ENCODE measurements around the gene TMEM181. TPM values are rescaled to one million over a fixed set of nuclear protein-coding genes. Genes with fewer than 3 reads are reported as not detected.
A peak's percentile ranks its signal among the peaks of the same experiment; 100 is the strongest.

The TMEM181 gene
- polyA plus RNA-seq, 1 donor = 38.5 TPM

GRCh38 chr6:158639056-158639455 lies 79.2 kb downstream of the TMEM181 start:
- H3K36me3 ChIP-seq (ENCODE audit: control insufficient read depth, insufficient read depth, low read length) = peaks cover 25% of the 10 kb centered on the region
- peaks cover 12% of the 10 kb centered on the region for H3K4me1 ChIP-seq (ENCODE audit: control insufficient read depth, insufficient read depth, low read length)
- no peaks in the 10 kb centered on the region for H3K9me3 ChIP-seq (ENCODE audit: control insufficient read depth, low read depth, low read length)
- DNase-seq = no peak
- no peaks in the 10 kb centered on the region for H3K27me3 ChIP-seq (ENCODE audit: control insufficient read depth, insufficient read depth, low read length)
- no CpG with 5 or more reads among the region's 5 CpGs for WGBS (ENCODE audit: insufficient coverage, low lambda C conversion rate)
- H3K27ac ChIP-seq (ENCODE audit: low read length) = no peak overlapping the region
- H3K4me3 ChIP-seq (ENCODE audit: low read length) = no peak overlapping the region

DNA sequence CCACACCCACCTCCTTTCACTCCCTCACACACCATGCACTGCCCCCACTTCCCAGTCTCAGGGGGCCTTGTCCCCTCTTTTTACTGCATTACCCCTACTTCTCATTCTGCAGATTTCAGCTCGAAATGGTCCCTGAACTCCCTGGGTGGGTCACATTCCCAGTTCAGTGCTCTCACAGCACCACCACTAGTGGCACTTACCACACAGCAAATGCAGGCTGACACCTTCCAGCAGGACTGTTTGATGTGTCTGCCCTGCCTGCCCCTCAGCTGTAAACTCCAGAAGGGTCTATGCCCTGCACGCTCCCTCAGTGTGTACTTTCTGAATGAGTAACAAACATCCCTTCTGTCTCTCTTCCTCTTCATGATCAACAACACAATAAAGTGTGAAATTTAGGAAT lies 80.6 kb downstream of the TMEM181 start:
- no peak for DNase-seq
- Histone ChIP-seq H3K27ac (ENCODE audit: low read length) (no peak overlapping the region), H3K36me3 (ENCODE audit: control insufficient read depth, insufficient read depth, low read length) (peaks cover 18% of the 10 kb centered on the region), H3K27me3 (ENCODE audit: control insufficient read depth, insufficient read depth, low read length) (no peaks in the 10 kb centered on the region), H3K4me1 (ENCODE audit: control insufficient read depth, insufficient read depth, low read length) (peaks cover 12% of the 10 kb centered on the region), H3K4me3 (ENCODE audit: low read length) (no peak overlapping the region), H3K9me3 (ENCODE audit: control insufficient read depth, low read depth, low read length) (no peaks in the 10 kb centered on the region)
- 40% methylated on average over 1 of the region's 2 CpGs for WGBS (ENCODE audit: insufficient coverage, low lambda C conversion rate)

DNA sequence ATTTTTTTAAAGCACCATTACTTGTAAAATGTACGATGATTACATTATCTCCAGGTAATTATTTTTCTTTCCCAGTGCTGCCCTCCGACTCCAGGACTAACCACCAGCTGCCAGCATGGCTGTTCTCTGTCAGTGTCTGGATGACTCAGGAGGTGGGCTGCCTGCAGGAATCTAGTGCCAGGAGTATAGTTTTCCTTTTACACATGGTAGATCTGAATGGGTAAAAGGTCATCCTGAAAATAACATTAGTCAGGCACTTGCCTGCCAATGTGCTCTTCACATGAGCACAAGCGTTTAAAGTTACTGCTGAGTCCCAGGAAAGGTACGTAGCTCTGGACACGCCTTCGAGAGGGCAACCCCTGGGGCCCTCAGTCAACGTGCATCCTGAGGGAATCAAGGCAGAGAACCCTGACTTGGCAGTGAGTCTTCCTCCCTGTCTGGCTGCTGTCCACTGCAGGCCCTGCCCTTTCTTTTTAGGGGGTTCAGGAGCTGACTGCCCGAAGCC lies 82.3 kb downstream of the TMEM181 start:
- Histone ChIP-seq H3K27me3 (ENCODE audit: control insufficient read depth, insufficient read depth, low read length) (no peaks in the 10 kb centered on the region), H3K27ac (ENCODE audit: low read length) (peak overlapping the region; percentile 74), H3K36me3 (ENCODE audit: control insufficient read depth, insufficient read depth, low read length) (peaks cover 7% of the 10 kb centered on the region), H3K4me3 (ENCODE audit: low read length) (no peak overlapping the region), H3K9me3 (ENCODE audit: control insufficient read depth, low read depth, low read length) (no peaks in the 10 kb centered on the region), H3K4me1 (ENCODE audit: control insufficient read depth, insufficient read depth, low read length) (peaks cover 24% of the 10 kb centered on the region)
- peak; percentile 76 to 85 for DNase-seq
- WGBS (ENCODE audit: insufficient coverage, low lambda C conversion rate) = 34% methylated on average over 2 of the region's 8 CpGs

DNA sequence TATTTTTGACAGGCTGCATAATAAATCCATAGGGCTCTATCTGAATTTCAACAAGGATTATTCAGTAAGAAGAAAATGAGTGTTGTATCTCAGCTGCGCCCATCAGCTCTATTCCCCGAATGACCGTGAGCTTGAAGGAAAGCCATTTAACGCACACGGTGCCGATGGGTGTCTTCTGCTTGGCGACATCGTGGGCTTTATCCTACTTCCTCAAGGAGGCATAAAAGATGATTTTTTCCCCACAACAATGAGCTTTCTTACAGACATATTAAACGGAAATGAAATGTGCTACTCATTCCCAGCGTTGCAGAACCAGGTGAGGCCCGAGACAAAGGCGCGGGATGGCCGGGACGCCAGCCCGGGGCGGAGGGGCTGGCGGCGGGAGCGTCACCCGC lies 83.9 kb downstream of the TMEM181 start:
- Histone ChIP-seq H3K27me3 (ENCODE audit: control insufficient read depth, insufficient read depth, low read length) (no peaks in the 10 kb centered on the region), H3K36me3 (ENCODE audit: control insufficient read depth, insufficient read depth, low read length) (peaks cover 4% of the 10 kb centered on the region), H3K9me3 (ENCODE audit: control insufficient read depth, low read depth, low read length) (no peaks in the 10 kb centered on the region), H3K4me3 (ENCODE audit: low read length) (peak overlapping the region; percentile 96), H3K27ac (ENCODE audit: low read length) (peak overlapping the region; percentile 96), H3K4me1 (ENCODE audit: control insufficient read depth, insufficient read depth, low read length) (peaks cover 24% of the 10 kb centered on the region)
- DNase-seq = no peak
- no CpG with 5 or more reads among the region's 21 CpGs for WGBS (ENCODE audit: insufficient coverage, low lambda C conversion rate)

GRCh38 chr6:158644231-158645063 lies 84.6 kb downstream of the TMEM181 start, which contains the start of gene DYNLT1:
Gene DYNLT1 (minus strand): TSS chr6:158644743. CDS start chr6:158644708, 35 bp downstream.
- no CpG with 5 or more reads among the region's 81 CpGs for WGBS (ENCODE audit: insufficient coverage, low lambda C conversion rate)
- Histone ChIP-seq H3K27me3 (ENCODE audit: control insufficient read depth, insufficient read depth, low read length) (no peaks in the 10 kb centered on the region), H3K4me1 (ENCODE audit: control insufficient read depth, insufficient read depth, low read length) (peaks cover 24% of the 10 kb centered on the region), H3K36me3 (ENCODE audit: control insufficient read depth, insufficient read depth, low read length) (no peaks in the 10 kb centered on the region), H3K4me3 (ENCODE audit: low read length) (peak within 1 kb of the TSS; percentile 96), H3K27ac (ENCODE audit: low read length) (peak within 1 kb of the TSS; percentile 96), H3K9me3 (ENCODE audit: control insufficient read depth, low read depth, low read length) (no peaks in the 10 kb centered on the region)
- DNase-seq = peak; percentile 94 to 95

GRCh38 chr6:158645064-158646022 lies 85.5 kb downstream of the TMEM181 start:
- peaks cover 24% of the 10 kb centered on the region for H3K4me1 ChIP-seq (ENCODE audit: control insufficient read depth, insufficient read depth, low read length)
- H3K9me3 ChIP-seq (ENCODE audit: control insufficient read depth, low read depth, low read length) = no peaks in the 10 kb centered on the region
- H3K27me3 ChIP-seq (ENCODE audit: control insufficient read depth, insufficient read depth, low read length) = no peaks in the 10 kb centered on the region
- no peak for DNase-seq
- H3K4me3 ChIP-seq (ENCODE audit: low read length) = peak overlapping the region; percentile 96
- 33% methylated on average over 3 of the region's 21 CpGs for WGBS (ENCODE audit: insufficient coverage, low lambda C conversion rate)
- H3K27ac ChIP-seq (ENCODE audit: low read length) = peak overlapping the region; percentile 96
- H3K36me3 ChIP-seq (ENCODE audit: control insufficient read depth, insufficient read depth, low read length) = no peaks in the 10 kb centered on the region

- WGBS (ENCODE audit: insufficient coverage, low lambda C conversion rate) = 8% methylated on average over 2 of the region's 10 CpGs
- H3K4me1 ChIP-seq (ENCODE audit: control insufficient read depth, insufficient read depth, low read length) = peaks cover 24% of the 10 kb centered on the region
These were observed 86.4 kb downstream of the TMEM181 start for GRCh38 chr6:158646023-158646910.

DNA sequence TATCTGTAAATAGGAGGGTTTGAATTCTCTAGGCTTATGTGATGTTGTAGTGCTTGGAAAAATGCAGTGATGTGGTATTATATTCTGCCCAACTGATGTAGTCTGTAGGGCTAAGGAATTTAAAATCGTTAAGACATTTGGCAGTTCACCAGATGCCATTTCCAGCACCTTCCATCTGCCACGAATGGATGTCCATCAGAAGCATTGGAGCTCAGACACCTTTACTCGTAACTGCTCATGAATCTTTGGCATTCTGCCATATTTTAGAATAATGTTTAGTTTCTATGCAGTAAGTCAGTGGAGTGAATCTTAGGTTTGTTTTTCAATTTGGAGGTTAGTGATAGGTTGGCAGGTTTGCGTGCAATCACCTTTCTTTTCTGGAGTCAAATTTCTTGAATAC lies 87.6 kb downstream of the TMEM181 start:
- Histone ChIP-seq H3K27ac (ENCODE audit: low read length) (no peak overlapping the region), H3K9me3 (ENCODE audit: control insufficient read depth, low read depth, low read length) (no peaks in the 10 kb centered on the region), H3K4me1 (ENCODE audit: control insufficient read depth, insufficient read depth, low read length) (peaks cover 19% of the 10 kb centered on the region), H3K4me3 (ENCODE audit: low read length) (no peak overlapping the region), H3K27me3 (ENCODE audit: control insufficient read depth, insufficient read depth, low read length) (no peaks in the 10 kb centered on the region), H3K36me3 (ENCODE audit: control insufficient read depth, insufficient read depth, low read length) (no peaks in the 10 kb centered on the region)
- WGBS (ENCODE audit: insufficient coverage, low lambda C conversion rate) = 100% methylated on average over 1 of the region's 4 CpGs
- DNase-seq = no peak

More at GRCh38 chr6:158646023-158646910, 86.4 kb downstream of the TMEM181 start:
- Histone ChIP-seq H3K27ac (ENCODE audit: low read length) (peak overlapping the region; percentile 74), H3K9me3 (ENCODE audit: control insufficient read depth, low read depth, low read length) (no peaks in the 10 kb centered on the region), H3K4me3 (ENCODE audit: low read length) (no peak overlapping the region), H3K36me3 (ENCODE audit: control insufficient read depth, insufficient read depth, low read length) (no peaks in the 10 kb centered on the region), H3K27me3 (ENCODE audit: control insufficient read depth, insufficient read depth, low read length) (no peaks in the 10 kb centered on the region)
- peak; percentile 74 to 78 for DNase-seq

GRCh38 chr6:158648682-158649131 lies 88.8 kb downstream of the TMEM181 start:
- no peaks in the 10 kb centered on the region for H3K36me3 ChIP-seq (ENCODE audit: control insufficient read depth, insufficient read depth, low read length)
- no peak for DNase-seq
- H3K27ac ChIP-seq (ENCODE audit: low read length) = no peak overlapping the region
- H3K4me3 ChIP-seq (ENCODE audit: low read length) = no peak overlapping the region
- no peaks in the 10 kb centered on the region for H3K27me3 ChIP-seq (ENCODE audit: control insufficient read depth, insufficient read depth, low read length)
- WGBS (ENCODE audit: insufficient coverage, low lambda C conversion rate) = 86% methylated on average over 3 of the region's 5 CpGs
- peaks cover 12% of the 10 kb centered on the region for H3K4me1 ChIP-seq (ENCODE audit: control insufficient read depth, insufficient read depth, low read length)
- H3K9me3 ChIP-seq (ENCODE audit: control insufficient read depth, low read depth, low read length) = no peaks in the 10 kb centered on the region
